ENCODE data around the gene NOC3L.

DNA sequence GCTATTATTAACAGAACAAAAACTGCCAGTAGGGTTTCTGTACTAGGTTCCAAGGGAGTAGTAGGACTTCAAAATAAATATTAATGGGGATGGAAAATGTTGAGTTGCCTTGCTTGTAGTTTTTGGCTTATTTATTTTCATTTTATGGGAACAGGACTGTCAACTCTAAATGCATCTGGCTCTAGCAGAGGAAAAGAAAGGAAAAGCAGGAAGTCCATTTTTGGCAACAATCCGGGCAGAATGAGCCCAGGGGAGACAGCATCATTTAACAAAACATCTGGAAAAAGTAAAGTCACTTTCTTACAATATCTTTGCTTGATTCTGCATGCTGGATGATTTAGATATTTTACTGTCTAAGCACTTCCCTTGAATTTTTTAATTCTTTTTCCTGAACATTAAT is 69.4 kb downstream of the NOC3L start:
- TF ChIP-seq, protein P1, sequence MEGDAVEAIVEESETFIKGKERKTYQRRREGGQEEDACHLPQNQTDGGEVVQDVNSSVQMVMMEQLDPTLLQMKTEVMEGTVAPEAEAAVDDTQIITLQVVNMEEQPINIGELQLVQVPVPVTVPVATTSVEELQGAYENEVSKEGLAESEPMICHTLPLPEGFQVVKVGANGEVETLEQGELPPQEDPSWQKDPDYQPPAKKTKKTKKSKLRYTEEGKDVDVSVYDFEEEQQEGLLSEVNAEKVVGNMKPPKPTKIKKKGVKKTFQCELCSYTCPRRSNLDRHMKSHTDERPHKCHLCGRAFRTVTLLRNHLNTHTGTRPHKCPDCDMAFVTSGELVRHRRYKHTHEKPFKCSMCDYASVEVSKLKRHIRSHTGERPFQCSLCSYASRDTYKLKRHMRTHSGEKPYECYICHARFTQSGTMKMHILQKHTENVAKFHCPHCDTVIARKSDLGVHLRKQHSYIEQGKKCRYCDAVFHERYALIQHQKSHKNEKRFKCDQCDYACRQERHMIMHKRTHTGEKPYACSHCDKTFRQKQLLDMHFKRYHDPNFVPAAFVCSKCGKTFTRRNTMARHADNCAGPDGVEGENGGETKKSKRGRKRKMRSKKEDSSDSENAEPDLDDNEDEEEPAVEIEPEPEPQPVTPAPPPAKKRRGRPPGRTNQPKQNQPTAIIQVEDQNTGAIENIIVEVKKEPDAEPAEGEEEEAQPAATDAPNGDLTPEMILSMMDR (IDR thresholded peaks at IDR 0.05), result no peak
- no peak for TF ChIP-seq POLR2A (IDR thresholded peaks at IDR 0.05)
